ENCODE data around the gene GPHB5. TPM values are rescaled to one million over a fixed set of nuclear protein-coding genes. Genes with fewer than 3 reads are reported as not detected.

Gene GPHB5
- total RNA-seq, 1 donor from 2014 or later, result not detected

- H3K27me3 ChIP-seq (ENCODE audit: control insufficient read depth in 3 of 3, insufficient read depth in 3 of 3, low read length in 3 of 3), result no peaks in the 10 kb centered on the region
- H3K4me3 ChIP-seq (ENCODE audit: low read length in 3 of 3), result peak overlapping the region in 2 of 3 donors; percentile 38 to 45
- H3K9ac ChIP-seq (ENCODE audit: low read depth in 1 of 3, low read length in 3 of 3), result no peak overlapping the region
- peak overlapping the region; percentile 66 for H3K27ac ChIP-seq (ENCODE audit: low read depth, low read length)
- H3K36me3 ChIP-seq (ENCODE audit: control insufficient read depth in 3 of 3, insufficient read depth in 3 of 3, low read length in 3 of 3), result peaks cover 0 to 5% (median 0%) of the 10 kb centered on the region in 3 donors
- H3K4me1 ChIP-seq (ENCODE audit: control insufficient read depth in 3 of 3, insufficient read depth in 3 of 3, low read length in 3 of 3), result peaks cover 0 to 3% (median 0%) of the 10 kb centered on the region in 3 donors
- H3K9me3 ChIP-seq (ENCODE audit: control insufficient read depth in 3 of 3, low read length in 3 of 3), result no peaks in the 10 kb centered on the region
Measured at GRCh38 chr14:63296060-63296563, 22.6 kb downstream of the GPHB5 start.

DNA sequence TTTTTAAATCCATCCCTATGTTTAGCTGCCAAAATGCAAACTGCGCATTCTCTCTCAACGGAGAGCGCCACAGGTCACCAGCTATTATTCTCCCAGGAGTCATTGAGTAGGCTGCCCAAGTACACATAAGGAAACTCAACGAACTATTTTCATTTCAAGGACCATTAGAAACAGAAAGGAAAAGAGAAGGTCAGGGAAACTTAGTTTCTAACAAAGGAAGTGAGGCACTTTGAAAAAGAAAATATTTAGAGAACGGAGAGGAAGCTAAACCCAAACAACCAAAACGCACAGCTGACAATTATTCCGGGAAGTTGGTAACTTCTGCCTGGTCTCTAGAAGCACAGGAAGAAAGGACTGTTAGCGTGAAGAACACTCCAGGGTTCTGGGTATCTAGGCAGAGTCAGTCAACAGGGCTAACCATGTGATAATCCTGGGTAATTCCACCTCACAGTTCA, 23.5 kb downstream of the GPHB5 start:
- Histone ChIP-seq H3K9ac (ENCODE audit: low read depth in 1 of 3, low read length in 3 of 3) (no peak overlapping the region), H3K27ac (ENCODE audit: low read depth, low read length) (peak overlapping the region; percentile 66), H3K4me3 (ENCODE audit: low read length in 3 of 3) (peak overlapping the region in 1 of 3 donors; percentile 45), H3K36me3 (ENCODE audit: control insufficient read depth in 3 of 3, insufficient read depth in 3 of 3, low read length in 3 of 3) (peaks cover 2 to 5% (median 3%) of the 10 kb centered on the region in 3 donors), H3K4me1 (ENCODE audit: control insufficient read depth in 3 of 3, insufficient read depth in 3 of 3, low read length in 3 of 3) (peaks cover 0 to 3% (median 0%) of the 10 kb centered on the region in 3 donors), H3K27me3 (ENCODE audit: control insufficient read depth in 3 of 3, insufficient read depth in 3 of 3, low read length in 3 of 3) (no peaks in the 10 kb centered on the region), H3K9me3 (ENCODE audit: control insufficient read depth in 3 of 3, low read length in 3 of 3) (no peaks in the 10 kb centered on the region)

GRCh38 chr14:63292805-63293204, 25.9 kb downstream of the GPHB5 start:
- H3K27me3 ChIP-seq (ENCODE audit: control insufficient read depth in 3 of 3, insufficient read depth in 3 of 3, low read length in 3 of 3), result no peaks in the 10 kb centered on the region
- no peak overlapping the region for H3K4me3 ChIP-seq (ENCODE audit: low read length in 3 of 3)
- peaks cover 2 to 8% (median 3%) of the 10 kb centered on the region in 3 donors for H3K36me3 ChIP-seq (ENCODE audit: control insufficient read depth in 3 of 3, insufficient read depth in 3 of 3, low read length in 3 of 3)
- H3K9ac ChIP-seq (ENCODE audit: low read depth in 1 of 3, low read length in 3 of 3), result no peak overlapping the region
- no peak overlapping the region for H3K27ac ChIP-seq (ENCODE audit: low read depth, low read length)
- peaks cover 0 to 3% (median 0%) of the 10 kb centered on the region in 3 donors for H3K4me1 ChIP-seq (ENCODE audit: control insufficient read depth in 3 of 3, insufficient read depth in 3 of 3, low read length in 3 of 3)
- no peaks in the 10 kb centered on the region for H3K9me3 ChIP-seq (ENCODE audit: control insufficient read depth in 3 of 3, low read length in 3 of 3)

GRCh38 chr14:63290741-63291430, 27.8 kb downstream of the GPHB5 start:
- Histone ChIP-seq H3K27me3 (ENCODE audit: control insufficient read depth in 3 of 3, insufficient read depth in 3 of 3, low read length in 3 of 3) (no peaks in the 10 kb centered on the region), H3K4me3 (ENCODE audit: low read length in 3 of 3) (no peak overlapping the region), H3K36me3 (ENCODE audit: control insufficient read depth in 3 of 3, insufficient read depth in 3 of 3, low read length in 3 of 3) (peaks cover 3 to 10% (median 4%) of the 10 kb centered on the region in 3 donors), H3K9me3 (ENCODE audit: control insufficient read depth in 3 of 3, low read length in 3 of 3) (no peaks in the 10 kb centered on the region), H3K27ac (ENCODE audit: low read depth, low read length) (no peak overlapping the region), H3K9ac (ENCODE audit: low read depth in 1 of 3, low read length in 3 of 3) (no peak overlapping the region), H3K4me1 (ENCODE audit: control insufficient read depth in 3 of 3, insufficient read depth in 3 of 3, low read length in 3 of 3) (no peaks in the 10 kb centered on the region)

DNA sequence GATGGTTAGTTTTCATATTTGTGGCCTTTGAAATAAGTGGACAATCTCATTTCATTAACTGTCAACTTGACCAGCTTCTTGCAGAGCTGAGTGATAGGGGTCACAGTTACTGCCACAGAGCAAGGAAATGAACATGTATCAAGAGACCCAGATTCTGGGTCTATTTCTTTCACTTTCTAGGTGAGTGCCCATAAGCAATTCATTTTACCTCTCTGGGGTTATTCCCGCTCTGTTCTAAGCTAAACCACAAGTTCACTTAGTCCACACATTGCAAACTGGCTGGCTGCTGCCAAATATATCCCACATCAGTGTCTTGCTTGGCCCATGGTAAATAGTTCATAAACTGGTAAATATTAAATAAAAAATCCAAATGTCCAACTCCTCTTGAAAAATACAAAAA, 29.9 kb downstream of the GPHB5 start:
- Histone ChIP-seq H3K9ac (ENCODE audit: low read depth in 1 of 3, low read length in 3 of 3) (no peak overlapping the region), H3K27ac (ENCODE audit: low read depth, low read length) (no peak overlapping the region), H3K36me3 (ENCODE audit: control insufficient read depth in 3 of 3, insufficient read depth in 3 of 3, low read length in 3 of 3) (peaks cover 3 to 10% (median 4%) of the 10 kb centered on the region in 3 donors), H3K4me3 (ENCODE audit: low read length in 3 of 3) (no peak overlapping the region), H3K27me3 (ENCODE audit: control insufficient read depth in 3 of 3, insufficient read depth in 3 of 3, low read length in 3 of 3) (no peaks in the 10 kb centered on the region), H3K9me3 (ENCODE audit: control insufficient read depth in 3 of 3, low read length in 3 of 3) (no peaks in the 10 kb centered on the region), H3K4me1 (ENCODE audit: control insufficient read depth in 3 of 3, insufficient read depth in 3 of 3, low read length in 3 of 3) (no peaks in the 10 kb centered on the region)

- no peaks in the 10 kb centered on the region for H3K9me3 ChIP-seq (ENCODE audit: control insufficient read depth in 3 of 3, low read length in 3 of 3)
- H3K36me3 ChIP-seq (ENCODE audit: control insufficient read depth in 3 of 3, insufficient read depth in 3 of 3, low read length in 3 of 3), result peaks cover 3 to 8% (median 4%) of the 10 kb centered on the region in 3 donors
- no peak overlapping the region for H3K27ac ChIP-seq (ENCODE audit: low read depth, low read length)
- no peaks in the 10 kb centered on the region for H3K4me1 ChIP-seq (ENCODE audit: control insufficient read depth in 3 of 3, insufficient read depth in 3 of 3, low read length in 3 of 3)
- no peak overlapping the region for H3K9ac ChIP-seq (ENCODE audit: low read depth in 1 of 3, low read length in 3 of 3)
- H3K27me3 ChIP-seq (ENCODE audit: control insufficient read depth in 3 of 3, insufficient read depth in 3 of 3, low read length in 3 of 3), result no peaks in the 10 kb centered on the region
- no peak overlapping the region for H3K4me3 ChIP-seq (ENCODE audit: low read length in 3 of 3)
Measured at GRCh38 chr14:63287666-63288483, 30.9 kb downstream of the GPHB5 start.

DNA sequence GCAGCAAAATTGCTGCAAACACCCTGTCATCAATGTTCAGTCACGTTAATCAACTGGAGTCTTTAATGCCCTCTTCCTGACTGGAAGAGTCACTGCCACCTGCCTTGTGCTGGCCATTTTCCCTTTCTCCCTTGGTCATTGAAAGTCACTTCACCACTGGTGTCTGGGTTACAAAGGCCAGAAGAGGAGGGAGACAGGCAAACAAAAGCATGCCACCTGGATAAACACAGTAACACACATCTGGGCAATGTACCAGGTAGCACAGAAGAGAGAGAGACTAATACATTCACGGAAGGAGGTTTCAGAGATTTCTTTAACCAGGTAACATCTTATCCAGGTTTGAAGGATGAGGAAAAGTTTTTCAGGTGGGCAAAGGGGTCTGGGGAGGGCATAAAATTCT, 32.7 kb downstream of the GPHB5 start:
- Histone ChIP-seq H3K4me3 (ENCODE audit: low read length in 3 of 3) (no peak overlapping the region), H3K9me3 (ENCODE audit: control insufficient read depth in 3 of 3, low read length in 3 of 3) (no peaks in the 10 kb centered on the region), H3K27ac (ENCODE audit: low read depth, low read length) (no peak overlapping the region), H3K9ac (ENCODE audit: low read depth in 1 of 3, low read length in 3 of 3) (no peak overlapping the region), H3K4me1 (ENCODE audit: control insufficient read depth in 3 of 3, insufficient read depth in 3 of 3, low read length in 3 of 3) (no peaks in the 10 kb centered on the region), H3K36me3 (ENCODE audit: control insufficient read depth in 3 of 3, insufficient read depth in 3 of 3, low read length in 3 of 3) (peaks cover 3 to 6% (median 4%) of the 10 kb centered on the region in 3 donors), H3K27me3 (ENCODE audit: control insufficient read depth in 3 of 3, insufficient read depth in 3 of 3, low read length in 3 of 3) (no peaks in the 10 kb centered on the region)

- Histone ChIP-seq H3K4me3 (ENCODE audit: low read length in 3 of 3) (no peak overlapping the region), H3K27me3 (ENCODE audit: control insufficient read depth in 3 of 3, insufficient read depth in 3 of 3, low read length in 3 of 3) (no peaks in the 10 kb centered on the region), H3K36me3 (ENCODE audit: control insufficient read depth in 3 of 3, insufficient read depth in 3 of 3, low read length in 3 of 3) (peaks cover 0 to 2% (median 2%) of the 10 kb centered on the region in 3 donors), H3K9me3 (ENCODE audit: control insufficient read depth in 3 of 3, low read length in 3 of 3) (no peaks in the 10 kb centered on the region), H3K4me1 (ENCODE audit: control insufficient read depth in 3 of 3, insufficient read depth in 3 of 3, low read length in 3 of 3) (no peaks in the 10 kb centered on the region), H3K27ac (ENCODE audit: low read depth, low read length) (no peak overlapping the region), H3K9ac (ENCODE audit: low read depth in 1 of 3, low read length in 3 of 3) (no peak overlapping the region)
Measured at GRCh38 chr14:63283884-63284248, 34.9 kb downstream of the GPHB5 start.

- H3K9me3 ChIP-seq (ENCODE audit: control insufficient read depth in 3 of 3, low read length in 3 of 3), result no peaks in the 10 kb centered on the region
- no peak overlapping the region for H3K27ac ChIP-seq (ENCODE audit: low read depth, low read length)
- H3K27me3 ChIP-seq (ENCODE audit: control insufficient read depth in 3 of 3, insufficient read depth in 3 of 3, low read length in 3 of 3), result no peaks in the 10 kb centered on the region
- no peaks in the 10 kb centered on the region for H3K4me1 ChIP-seq (ENCODE audit: control insufficient read depth in 3 of 3, insufficient read depth in 3 of 3, low read length in 3 of 3)
- H3K4me3 ChIP-seq (ENCODE audit: low read length in 3 of 3), result peak overlapping the region in 1 of 3 donors; percentile 10
- no peak overlapping the region for H3K9ac ChIP-seq (ENCODE audit: low read depth in 1 of 3, low read length in 3 of 3)
- H3K36me3 ChIP-seq (ENCODE audit: control insufficient read depth in 3 of 3, insufficient read depth in 3 of 3, low read length in 3 of 3), result peaks cover 0 to 2% (median 2%) of the 10 kb centered on the region in 3 donors
Measured at GRCh38 chr14:63282997-63283883, 35.5 kb downstream of the GPHB5 start.

Data from skeletal muscle tissue (tissue), 4 donors.